H1 (cell line): ENCODE data around the gene TDRKH. TPM values are rescaled to one million over a fixed set of nuclear protein-coding genes. Genes with fewer than 3 reads are reported as not detected.

Experiments used
- CTCF ChIA-PET: fragments of 300-600 bp; sonication (Branson Sonifier 250); formaldehyde crosslinking; loops from one replicate; lab custom pipeline; 2021; ENCODE audit not compliant: partially characterized antibody; lab: Charles Lee
- POLR2A ChIA-PET: fragments of 300-600 bp; sonication (Branson Sonifier 250); formaldehyde crosslinking; loops from one replicate; lab custom pipeline; 2021; ENCODE audit warnings: inconsistent platforms; ENCODE audit not compliant: partially characterized antibody; lab: Charles Lee
- DNase-seq, 2 experiments: peaks; one replicate each; pipeline versions ENCODE4 v3.0.0 to v3.0.0-alpha.2; 2010 to 2022; ENCODE audit warnings: low spot score in 2 of 2, low read depth in 1 of 2, mixed read lengths in 1 of 2
- FAIRE-seq: peaks from 2 replicates; lab custom pipeline; 2011; peaks lifted over from hg19 to GRCh38; lab: Jason Lieb, UNC
- H2AFZ ChIP-seq: 2 replicates; pipeline ENCODE4 v1.8.1; 2012; ENCODE audit warnings: low read length, inconsistent platforms
- H2AK5ac ChIP-seq: 2 replicates; pipeline ENCODE4 v1.6.1; 2013; ENCODE audit warnings: low read depth, low read length
- H2BK120ac ChIP-seq: replicated peaks from 2 replicates; pipeline ENCODE3; 2013; ENCODE audit warnings: low read depth, low read length, inconsistent platforms
- H2BK12ac ChIP-seq: 2 replicates; pipeline ENCODE4 v1.6.1; 2013; ENCODE audit warnings: low read depth, low read length
- H2BK15ac ChIP-seq: 2 replicates; pipeline ENCODE4 v1.6.1; 2013; ENCODE audit warnings: low read length
- H2BK20ac ChIP-seq: 2 replicates; pipeline ENCODE4 v1.6.1; 2013; ENCODE audit warnings: low read length
- H2BK5ac ChIP-seq: 2 replicates; pipeline ENCODE4 v1.6.1; 2013; ENCODE audit warnings: low read depth, low read length
- H3K14ac ChIP-seq: 2 replicates; pipeline ENCODE4 v1.6.1; 2013; ENCODE audit warnings: inconsistent platforms; ENCODE audit not compliant: insufficient read length
- H3K18ac ChIP-seq: 2 replicates; pipeline ENCODE4 v1.6.1; 2013; ENCODE audit warnings: low read length; ENCODE audit errors: extremely low read depth
- H3K23ac ChIP-seq: 2 replicates; pipeline ENCODE4 v1.6.1; 2013; ENCODE audit warnings: inconsistent platforms; ENCODE audit not compliant: insufficient read length
- H3K23me2 ChIP-seq: 2 replicates; pipeline ENCODE4 v1.6.1; 2013; ENCODE audit warnings: low read depth, low read length
- H3K27ac ChIP-seq: 2 replicates; pipeline ENCODE4 v1.6.1; 2011; ENCODE audit warnings: low read depth, low read length, inconsistent platforms
- H3K27me3 ChIP-seq, 4 experiments: replicated peaks in 1 of 4; 1 replicate in 1 of 4; 2 replicates in 3 of 4; pipeline versions ENCODE4 v1.6.1 to v1.8.1; 2011 to 2013; ENCODE audit warnings: low read length in 3 of 4, mild to moderate bottlenecking in 3 of 4, inconsistent platforms in 2 of 4, mixed read lengths in 2 of 4, moderate library complexity in 1 of 4; ENCODE audit not compliant: control insufficient read depth in 3 of 4, insufficient read depth in 3 of 4; ENCODE audit errors: extremely low read depth in 1 of 4
- H3K36me3 ChIP-seq, 4 experiments: 2 replicates each; pipeline versions ENCODE4 v1.6.1 to v1.8.1; 2011 to 2013; ENCODE audit warnings: mild to moderate bottlenecking in 4 of 4, low read length in 3 of 4, moderate library complexity in 2 of 4, control low read depth in 1 of 4, inconsistent platforms in 1 of 4; ENCODE audit not compliant: insufficient read depth in 4 of 4, control insufficient read depth in 2 of 4
- H3K4ac ChIP-seq: replicated peaks from 2 replicates; pipeline ENCODE3; 2013; ENCODE audit warnings: low read length, low read depth, mixed read lengths, inconsistent platforms; ENCODE audit not compliant: insufficient read length
- H3K4me1 ChIP-seq, 4 experiments: replicated peaks in 1 of 4; 1 replicate in 1 of 4; 2 replicates in 3 of 4; pipeline versions ENCODE4 v1.6.1 to v1.8.1; 2011 to 2013; ENCODE audit warnings: low read length in 3 of 4, inconsistent platforms in 2 of 4, mixed read lengths in 1 of 4; ENCODE audit not compliant: insufficient read depth in 4 of 4, control insufficient read depth in 3 of 4
- H3K4me2 ChIP-seq, 2 experiments: 2 replicates each; pipeline versions ENCODE4 v1.6.1 to v1.8.1; 2011 to 2013; ENCODE audit warnings: low read depth in 2 of 2, low read length in 2 of 2, control low read depth in 1 of 2, inconsistent platforms in 1 of 2, mild to moderate bottlenecking in 1 of 2; ENCODE audit not compliant: insufficient read depth in 1 of 2
- H3K4me3 ChIP-seq, 4 experiments: fragments of 200-600, 300-600 bp in 1 of 4; sonication (generic), shearing (Covaris generic), sonication (Bioruptor Twin) in 1 of 4; 2 replicates each; pipeline versions ENCODE4 v1.5.1 to v1.8.1; 2011 to 2016; ENCODE audit warnings: low read length in 4 of 4, low read depth in 3 of 4, control low read depth in 2 of 4, inconsistent platforms in 2 of 4, mild to moderate bottlenecking in 2 of 4, mixed read lengths in 1 of 4, moderate library complexity in 1 of 4; ENCODE audit not compliant: insufficient read depth in 2 of 4; ENCODE audit errors: extremely low read depth in 1 of 4
- H3K56ac ChIP-seq: replicated peaks from 2 replicates; pipeline ENCODE3; 2013; ENCODE audit warnings: low read depth, mild to moderate bottlenecking, mixed read lengths, low read length, inconsistent platforms; ENCODE audit not compliant: insufficient read length
- H3K79me1 ChIP-seq: 2 replicates; pipeline ENCODE4 v1.6.1; 2013; ENCODE audit warnings: low read depth, low read length, control low read depth
- H3K79me2 ChIP-seq, 2 experiments: 2 replicates each; pipeline versions ENCODE4 v1.6.1 to v1.8.1; 2012 to 2013; ENCODE audit warnings: low read length in 2 of 2, mild to moderate bottlenecking in 2 of 2, inconsistent platforms in 1 of 2; ENCODE audit not compliant: insufficient read depth in 2 of 2, control insufficient read depth in 1 of 2
- H3K9ac ChIP-seq, 4 experiments: replicated peaks in 1 of 4; 1 replicate in 1 of 4; 2 replicates in 3 of 4; pipeline versions ENCODE4 v1.6.1 to v1.8.1; 2011 to 2013; ENCODE audit warnings: low read depth in 3 of 4, low read length in 3 of 4, control low read depth in 2 of 4, mild to moderate bottlenecking in 2 of 4, moderate library complexity in 2 of 4, inconsistent platforms in 1 of 4; ENCODE audit errors: extremely low read depth in 1 of 4
- H3K9me3 ChIP-seq, 2 experiments: 2 replicates each; pipeline versions ENCODE4 v1.6.1 to v1.8.1; 2012 to 2013; ENCODE audit warnings: mild to moderate bottlenecking in 2 of 2, moderate library complexity in 2 of 2, control low read depth in 1 of 2, inconsistent platforms in 1 of 2, low read depth in 1 of 2, low read length in 1 of 2, mixed read lengths in 1 of 2; ENCODE audit not compliant: insufficient read depth in 2 of 2
- H4K20me1 ChIP-seq, 2 experiments: replicated peaks in 1 of 2; 2 replicates each; pipeline versions ENCODE3 to v1.8.1; 2011 to 2013; ENCODE audit warnings: inconsistent platforms in 2 of 2, low read length in 2 of 2, mild to moderate bottlenecking in 1 of 2; ENCODE audit not compliant: insufficient read depth in 2 of 2, control insufficient read depth in 1 of 2
- H4K5ac ChIP-seq: 2 replicates; pipeline ENCODE4 v1.6.1; 2013; ENCODE audit warnings: low read length, low read depth, mixed read lengths, inconsistent platforms; ENCODE audit not compliant: insufficient read length
- H4K8ac ChIP-seq: 2 replicates; pipeline ENCODE4 v1.8.0; 2013; ENCODE audit warnings: mild to moderate bottlenecking, moderate library complexity, low read length, inconsistent platforms; ENCODE audit not compliant: insufficient read depth; ENCODE audit errors: extremely low read depth
- H4K91ac ChIP-seq: replicated peaks from 2 replicates; pipeline ENCODE3; 2013; ENCODE audit warnings: low read length, mixed read lengths, inconsistent platforms; ENCODE audit not compliant: insufficient read length
- RBBP5 ChIP-seq: IDR thresholded peaks from 2 replicates; pipeline ENCODE4 v1.7.1; 2012; ENCODE audit warnings: low read depth, mild to moderate bottlenecking, inconsistent platforms, low read length, moderate library complexity, borderline replicate concordance
- RNF2 ChIP-seq: fragments of 200-900, 300-1000 bp; sonication (generic); IDR thresholded peaks from 2 replicates; pipeline ENCODE4 v1.7.1; 2016; ENCODE audit warnings: borderline replicate concordance, low read depth, mild to moderate bottlenecking, antibody characterized with exemption, low read length; ENCODE audit not compliant: poor library complexity, severe bottlenecking; ENCODE audit errors: missing control alignments
- SIRT6 ChIP-seq: IDR thresholded peaks from one replicate; pipeline ENCODE4 v1.7.1; 2012; ENCODE audit warnings: low read length, inconsistent platforms
- SIX5 ChIP-seq: IDR thresholded peaks from 2 replicates; pipeline ENCODE4 v1.6.1; 2011; ENCODE audit warnings: mild to moderate bottlenecking, low read depth, low read length
- SP4 ChIP-seq: IDR thresholded peaks from 2 replicates; pipeline ENCODE4 v1.6.1; 2012; ENCODE audit warnings: low read length, inconsistent platforms
- YY1 ChIP-seq: IDR thresholded peaks from 2 replicates; pipeline ENCODE4 v1.6.1; 2011; ENCODE audit warnings: low read depth, mild to moderate bottlenecking, low read length
- WGBS, 2 experiments: shearing (Covaris generic) in 1 of 2; methylation state at CpG; one replicate each; pipeline versions ENCODE4 v1.1.6 to v1.1.7; 2013 to 2015; ENCODE audit warnings: low lambda C conversion rate in 2 of 2, mixed read lengths in 2 of 2, inconsistent platforms in 1 of 2, low coverage in 1 of 2, missing lambda C conversion rate in 1 of 2; ENCODE audit not compliant: insufficient replicate concordance in 2 of 2, insufficient coverage in 1 of 2, insufficient read length in 1 of 2; ENCODE audit errors: extremely low coverage in 1 of 2, missing lambda C conversion rate in 1 of 2; 5-methylcytosine and 5-hydroxymethylcytosine counted together
- polyA plus RNA-seq, 7 experiments: library from polyadenylated mRNA; depleted of rRNA in 3 of 7; stranded (reverse) in 5 of 7; unstranded in 2 of 7; fragments of >200 nt in 5 of 7; fragments of 200-250 nt in 2 of 7; gene quantifications; 1 replicate in 5 of 7; 2 replicates in 1 of 7; 4 replicates in 1 of 7; pipeline versions ENCODE4 v1.2.1 to v1.2.3, GENCODE V29; 2011 to 2013; ENCODE audit warnings: missing spikeins in 2 of 7, mixed read lengths in 2 of 7
- total RNA-seq: library from RNA; stranded (reverse); fragmentation: NEBNext Ultra II Directional; extraction: Animal tissue kit (Norgen Biotek cat#: 25700); gene quantifications from 2 replicates; pipeline ENCODE4 v1.2.1, GENCODE V29; 2021

TDRKH gene
- total and polyA plus RNA-seq, 2 of the 8 experiments (the other 6 are each of a cell fraction or from before 2014, with no cell fraction given) = 9.9 to 26.1 TPM

- Histone ChIP-seq H2BK5ac (no peak overlapping the region), H2BK12ac (no peak overlapping the region)
- no peak for TF ChIP-seq SP4
- no peak for TF ChIP-seq RNF2
- no peak for TF ChIP-seq SIX5
- TF ChIP-seq YY1 = no peak
- TF ChIP-seq RBBP5 = no peak
- TF ChIP-seq SIRT6 = no peak
- TF ChIP-seq, all 59 proteins: peak for 0
- Histone ChIP-seq H3K9ac (no peak overlapping the region), H4K20me1 (no peaks in the 10 kb centered on the region), H3K56ac (no peak overlapping the region), H2BK15ac (no peak overlapping the region), H4K91ac (no peak overlapping the region), H3K9me3 (no peaks in the 10 kb centered on the region), H2AFZ (no peak overlapping the region), H3K4me2 (no peak overlapping the region), H3K79me1 (no peaks in the 10 kb centered on the region), H3K27ac (no peak overlapping the region), H3K27me3 (peaks cover 0 to 3% (median 1%) of the 10 kb centered on the region in 4 experiments; a peak in 1 of 7 replicates), H3K18ac (no peak overlapping the region), H2BK20ac (no peak overlapping the region), H2BK120ac (no peak overlapping the region), H3K4ac (no peak overlapping the region), H3K23ac (no peak overlapping the region), H3K4me1 (no peaks in the 10 kb centered on the region; a peak in 1 of 7 replicates), H2AK5ac (no peak overlapping the region), H3K79me2 (no peaks in the 10 kb centered on the region), H4K5ac (no peak overlapping the region), H3K23me2 (no peaks in the 10 kb centered on the region), H4K8ac (no peak overlapping the region), H3K4me3 (no peak overlapping the region), H3K14ac (no peak overlapping the region), H3K36me3 (no peaks in the 10 kb centered on the region)
- ChIA-PET POLR2A (interaction anchor here (1.4 to 3.2 kb wide), 2 partner anchors 11 to 39 kb away, joined by 3 to 9 read pairs; partner anchors contain the start of gene MRPL9), CTCF (interaction anchor here (0.6 to 2.4 kb wide), 5 partner anchors 9 to 1679 kb away, joined by 3 to 9 read pairs (median 7); partner anchors contain the start of gene TDRKH)
- DNase-seq (no peak), FAIRE-seq (no peak)
- 83% methylated on average over 4 of the region's 5 CpGs; no CpG with 5 or more reads in 1 of the 2 experiments for WGBS, 2 experiments
Measured at GRCh38 chr1:151802372-151802771, 12.1 kb upstream of the TDRKH start.
